Neural cell (in vitro differentiated cells): ENCODE results near the gene ITGAE. TPM values are rescaled to one million over a fixed set of nuclear protein-coding genes. Genes with fewer than 3 reads are reported as not detected.

Source experiments
- H2AFZ ChIP-seq: fragments of 200-600, 300-800 bp; sonication (generic), shearing (Covaris generic); 2 replicates; pipeline ENCODE4 v1.6.0; 2014; ENCODE audit warnings: low read depth, mild to moderate bottlenecking, antibody characterized with exemption, low read length, moderate library complexity
- H3F3A ChIP-seq: fragments of 200-600 bp; shearing (Covaris generic); 2 replicates; pipeline ENCODE4 v1.6.1; 2016; ENCODE audit warnings: mild to moderate bottlenecking, moderate library complexity, mixed read lengths, antibody characterized with exemption, low read length; ENCODE audit not compliant: insufficient read depth, poor library complexity, severe bottlenecking
- H3K27ac ChIP-seq: fragments of 200-600, 300-800 bp; sonication (generic), shearing (Covaris generic); 2 replicates; pipeline ENCODE4 v1.5.1; 2014; ENCODE audit warnings: mild to moderate bottlenecking, low read length, moderate library complexity
- H3K27me3 ChIP-seq: fragments of 300-800, 200-600 bp; sonication (generic), shearing (Covaris generic); 2 replicates; pipeline ENCODE4 v1.6.0; 2014; ENCODE audit warnings: mild to moderate bottlenecking, low read depth, low read length, moderate library complexity; ENCODE audit not compliant: insufficient read depth
- H3K36me3 ChIP-seq: fragments of 300-800, 200-600 bp; sonication (generic), shearing (Covaris generic); 2 replicates; pipeline ENCODE4 v1.5.1; 2014; ENCODE audit warnings: mild to moderate bottlenecking, antibody characterized with exemption, low read length, moderate library complexity; ENCODE audit not compliant: insufficient read depth
- H3K4me2 ChIP-seq: fragments of 300-800, 200-600 bp; sonication (generic), shearing (Covaris generic); 2 replicates; pipeline ENCODE4 v1.6.0; 2014; ENCODE audit warnings: mild to moderate bottlenecking, low read length
- H3K4me3 ChIP-seq: fragments of 300-800, 200-600 bp; sonication (generic), shearing (Covaris generic); 2 replicates; pipeline ENCODE4 v1.5.1; 2014; ENCODE audit warnings: mild to moderate bottlenecking, low read length, moderate library complexity
- H3K79me2 ChIP-seq: fragments of 200-600 bp; shearing (Covaris generic); replicated peaks from 2 replicates; pipeline ENCODE4 v1.6.0; 2014; ENCODE audit warnings: mild to moderate bottlenecking, low read length, moderate library complexity; ENCODE audit not compliant: insufficient read depth
- H3K9ac ChIP-seq: fragments of 300-800, 200-600 bp; sonication (generic), shearing (Covaris generic); 2 replicates; pipeline ENCODE4 v1.6.1; 2016; ENCODE audit warnings: mild to moderate bottlenecking, low read length, mixed read lengths
- H3K9me2 ChIP-seq: fragments of 200-600 bp; shearing (Covaris generic); 2 replicates; pipeline ENCODE4 v1.6.1; 2016; ENCODE audit warnings: mild to moderate bottlenecking, low read length, mixed read lengths; ENCODE audit not compliant: insufficient read depth
- H3K9me3 ChIP-seq: fragments of 200-600, 300-800 bp; sonication (generic), shearing (Covaris generic); 2 replicates; pipeline ENCODE4 v1.6.1; 2016; ENCODE audit warnings: mild to moderate bottlenecking, mixed run types, low read length, moderate library complexity, mixed read lengths
- H4K20me1 ChIP-seq: fragments of 200-600 bp; shearing (Covaris generic); 2 replicates; pipeline ENCODE4 v1.6.1; 2016; ENCODE audit warnings: mild to moderate bottlenecking, mixed run types; ENCODE audit not compliant: insufficient read depth
- EP300 ChIP-seq: fragments of 450-650 bp; conservative IDR thresholded peaks from 2 replicates; pipeline ENCODE4 v1.6.1; 2014; ENCODE audit warnings: antibody characterized with exemption, mild to moderate bottlenecking, moderate library complexity; ENCODE audit not compliant: poor library complexity, severe bottlenecking
- EZH2 ChIP-seq: fragments of 200-600, 300-800 bp; shearing (Covaris generic), sonication (generic); IDR thresholded peaks from 2 replicates; pipeline ENCODE4 v1.6.1; 2014; ENCODE audit warnings: antibody characterized with exemption, low read length, borderline replicate concordance, mild to moderate bottlenecking; ENCODE audit not compliant: insufficient read depth, poor library complexity, severe bottlenecking
- MXI1 ChIP-seq: fragments of 450-650 bp; conservative IDR thresholded peaks from 2 replicates; pipeline ENCODE4 v1.6.1; 2014; ENCODE audit warnings: antibody characterized with exemption, mild to moderate bottlenecking; ENCODE audit not compliant: poor library complexity, severe bottlenecking
- POLR2AphosphoS5 ChIP-seq: IDR thresholded peaks from 2 replicates; pipeline ENCODE4 v1.6.1; 2012
- RAD21 ChIP-seq: fragments of 450-650 bp; conservative IDR thresholded peaks from 2 replicates; pipeline ENCODE4 v1.6.1; 2014; ENCODE audit warnings: antibody characterized with exemption, mild to moderate bottlenecking, moderate library complexity
- REST ChIP-seq: IDR thresholded peaks from 2 replicates; pipeline ENCODE4 v1.6.1; 2012; ENCODE audit warnings: borderline replicate concordance
- SMC3 ChIP-seq: fragments of 450-650 bp; conservative IDR thresholded peaks from 2 replicates; pipeline ENCODE4 v1.6.1; 2014; ENCODE audit warnings: antibody characterized with exemption, mild to moderate bottlenecking, moderate library complexity; ENCODE audit not compliant: poor library complexity
- TAF1 ChIP-seq: IDR thresholded peaks from 2 replicates; pipeline ENCODE4 v1.6.1; 2012; ENCODE audit warnings: low read depth
- polyA plus RNA-seq: library from polyadenylated mRNA; depleted of rRNA; stranded (reverse); fragments of >200 nt; gene quantifications from 2 replicates; pipeline ENCODE4 v1.2.3, GENCODE V29; 2014
- TF ChIP-seq, protein P1 (sequence below): fragments of 450-650 bp; IDR thresholded peaks from 2 replicates; pipeline ENCODE4 v1.5.1; 2014; ENCODE audit warnings: antibody characterized with exemption, mild to moderate bottlenecking, moderate library complexity; ENCODE audit not compliant: poor library complexity, severe bottlenecking

ITGAE gene
- polyA plus RNA-seq, 1 donor from 2014 or later = 169 TPM

DNA sequence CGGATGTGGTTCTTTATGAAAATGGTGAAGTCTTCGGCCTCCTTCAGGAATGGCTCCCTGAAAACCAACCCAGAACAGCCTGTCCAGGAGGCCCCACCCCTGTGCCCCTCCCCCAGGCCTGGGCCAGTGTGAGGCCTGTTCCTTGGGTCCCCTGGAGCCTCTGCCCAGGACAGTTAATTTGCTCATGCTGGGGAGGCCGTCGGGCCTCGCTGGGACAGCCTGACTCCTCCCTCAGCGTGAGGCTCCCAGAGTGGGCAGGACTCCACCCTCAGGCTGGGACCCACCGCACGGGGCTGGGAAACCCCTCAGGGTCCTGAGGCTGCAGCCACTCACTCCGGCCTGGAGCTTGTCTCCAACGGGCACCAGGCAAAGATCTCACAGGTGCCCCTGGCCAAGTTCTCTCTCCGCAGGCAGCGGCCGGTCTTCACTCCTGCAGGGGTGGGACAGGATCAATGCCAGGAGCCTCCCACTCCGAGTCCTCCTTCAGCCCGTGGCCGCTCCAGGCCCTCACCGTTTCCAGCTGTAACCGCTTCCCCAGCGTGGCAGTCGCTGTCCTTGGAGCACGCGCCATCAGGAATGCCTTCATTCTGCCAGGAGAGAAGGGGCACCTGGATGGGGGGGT lies 110.8 kb downstream of the ITGAE start:
- Histone ChIP-seq H3K36me3 (no peaks in the 10 kb centered on the region), H4K20me1 (no peaks in the 10 kb centered on the region), H3K9me3 (no peaks in the 10 kb centered on the region), H3K27me3 (peaks cover 9% of the 10 kb centered on the region), H3K9me2 (no peaks in the 10 kb centered on the region), H3F3A (no peaks in the 10 kb centered on the region), H3K4me3 (no peak overlapping the region), H2AFZ (no peak overlapping the region), H3K9ac (no peak overlapping the region), H3K4me2 (no peak overlapping the region), H3K79me2 (no peaks in the 10 kb centered on the region), H3K27ac (no peak overlapping the region)
- TF ChIP-seq EP300 (no peak), RAD21 (no peak), POLR2AphosphoS5 (no peak), SMC3 (no peak), TAF1 (no peak), EZH2 (no peak), MXI1 (no peak), REST (no peak)
- TF ChIP-seq, protein P1, sequence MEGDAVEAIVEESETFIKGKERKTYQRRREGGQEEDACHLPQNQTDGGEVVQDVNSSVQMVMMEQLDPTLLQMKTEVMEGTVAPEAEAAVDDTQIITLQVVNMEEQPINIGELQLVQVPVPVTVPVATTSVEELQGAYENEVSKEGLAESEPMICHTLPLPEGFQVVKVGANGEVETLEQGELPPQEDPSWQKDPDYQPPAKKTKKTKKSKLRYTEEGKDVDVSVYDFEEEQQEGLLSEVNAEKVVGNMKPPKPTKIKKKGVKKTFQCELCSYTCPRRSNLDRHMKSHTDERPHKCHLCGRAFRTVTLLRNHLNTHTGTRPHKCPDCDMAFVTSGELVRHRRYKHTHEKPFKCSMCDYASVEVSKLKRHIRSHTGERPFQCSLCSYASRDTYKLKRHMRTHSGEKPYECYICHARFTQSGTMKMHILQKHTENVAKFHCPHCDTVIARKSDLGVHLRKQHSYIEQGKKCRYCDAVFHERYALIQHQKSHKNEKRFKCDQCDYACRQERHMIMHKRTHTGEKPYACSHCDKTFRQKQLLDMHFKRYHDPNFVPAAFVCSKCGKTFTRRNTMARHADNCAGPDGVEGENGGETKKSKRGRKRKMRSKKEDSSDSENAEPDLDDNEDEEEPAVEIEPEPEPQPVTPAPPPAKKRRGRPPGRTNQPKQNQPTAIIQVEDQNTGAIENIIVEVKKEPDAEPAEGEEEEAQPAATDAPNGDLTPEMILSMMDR = no peak

DNA sequence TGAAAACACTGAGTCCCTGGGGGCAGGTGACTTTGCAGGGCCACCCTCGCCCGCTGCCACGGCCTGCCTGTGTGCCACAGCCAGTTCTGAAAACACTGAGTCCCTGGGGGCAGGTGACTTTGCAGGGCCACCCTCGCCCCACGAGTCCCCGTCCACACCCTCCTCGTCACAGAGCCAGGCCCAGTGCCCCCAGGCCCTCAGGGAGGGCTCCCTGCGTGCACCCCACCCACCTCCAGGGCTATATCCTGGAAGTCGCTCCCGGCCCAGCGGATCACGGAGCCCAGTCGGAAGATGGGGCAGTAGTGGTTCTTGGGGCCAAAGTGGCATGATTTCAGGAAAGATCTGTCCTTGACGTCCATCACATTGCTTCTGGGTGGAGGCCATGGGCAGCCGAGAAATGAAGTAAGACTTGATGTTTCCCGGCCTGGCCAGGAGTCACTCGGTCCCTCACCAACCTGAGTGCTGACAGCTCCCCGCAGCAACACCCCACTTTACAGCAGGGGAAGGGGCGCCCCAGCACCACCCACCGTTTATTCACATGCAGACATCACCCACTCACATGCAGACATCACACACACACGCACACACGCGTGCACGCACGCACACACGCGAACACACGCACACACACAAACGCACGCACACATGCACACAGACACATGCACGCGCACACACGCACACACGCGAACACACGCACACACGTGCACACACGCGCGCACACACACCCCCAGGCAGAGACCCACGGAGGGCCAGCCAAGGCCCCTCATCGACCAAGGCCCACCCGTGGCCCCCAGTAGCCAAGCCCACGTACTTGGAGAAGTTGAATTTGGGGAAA lies 111.5 kb downstream of the ITGAE start:
- Histone ChIP-seq H3K79me2 (no peaks in the 10 kb centered on the region), H3K9me2 (no peaks in the 10 kb centered on the region), H2AFZ (no peak overlapping the region), H3K9me3 (no peaks in the 10 kb centered on the region), H3K4me3 (no peak overlapping the region), H3K4me2 (no peak overlapping the region), H3K27me3 (peaks cover 1% of the 10 kb centered on the region), H3K36me3 (no peaks in the 10 kb centered on the region), H4K20me1 (no peaks in the 10 kb centered on the region), H3F3A (no peaks in the 10 kb centered on the region), H3K27ac (no peak overlapping the region), H3K9ac (no peak overlapping the region)
- no peak for TF ChIP-seq EZH2
- TF ChIP-seq, protein P1 = no peak
- no peak for TF ChIP-seq POLR2AphosphoS5
- TF ChIP-seq REST = no peak
- TF ChIP-seq MXI1 = no peak
- no peak for TF ChIP-seq EP300
- no peak for TF ChIP-seq TAF1
- no peak for TF ChIP-seq SMC3
- TF ChIP-seq RAD21 = no peak
